Progenitor cell of endocrine pancreas (in vitro differentiated cells): ENCODE results near the gene OR1N1. TPM values are rescaled to one million over a fixed set of nuclear protein-coding genes. Genes with fewer than 3 reads are reported as not detected.
"Not testable (repeated sequence)": the region's sequence is repeated elsewhere in the genome, so short reads cannot be mapped to it uniquely, and the experiment has no call there.

Source experiments
- DNase-seq: peaks from one replicate; pipeline ENCODE4 v3.0.0; 2021; ENCODE audit warnings: low spot score; ENCODE audit not compliant: unreplicated experiment
- H3K27ac Mint-ChIP-seq: 2 replicates; pipeline ENCODE4 v1.8.0; 2021; ENCODE audit warnings: mild to moderate bottlenecking, moderate library complexity, mixed read lengths
- H3K27me3 Mint-ChIP-seq: 2 replicates; pipeline ENCODE4 v1.8.0; 2021; ENCODE audit warnings: mixed read lengths
- H3K36me3 Mint-ChIP-seq: 2 replicates; pipeline ENCODE4 v1.8.0; 2022; ENCODE audit warnings: mixed read lengths; ENCODE audit not compliant: insufficient read depth
- H3K4me1 Mint-ChIP-seq: 2 replicates; pipeline ENCODE4 v1.8.0; 2021; ENCODE audit warnings: low read depth, mixed read lengths
- H3K4me3 Mint-ChIP-seq: 2 replicates; pipeline ENCODE4 v1.8.0; 2021; ENCODE audit warnings: low read depth, mild to moderate bottlenecking, moderate library complexity, mixed read lengths
- H3K9me3 Mint-ChIP-seq: 2 replicates; pipeline ENCODE4 v1.8.0; 2021; ENCODE audit warnings: low read depth, mixed read lengths
- total RNA-seq: library from RNA; stranded (reverse); gene quantifications from 2 replicates; pipeline ENCODE4 v1.2.1, GENCODE V29; 2021
- TF ChIP-seq, protein P1 (sequence below): fragments of 200-600 bp; sonication (generic); IDR thresholded peaks from one replicate; pipeline ENCODE4 v1.5.0; 2021; ENCODE audit warnings: antibody characterized with exemption, mild to moderate bottlenecking; ENCODE audit not compliant: unreplicated experiment

Gene OR1N1
- total RNA-seq, 1 donor from 2014 or later: not detected

DNA sequence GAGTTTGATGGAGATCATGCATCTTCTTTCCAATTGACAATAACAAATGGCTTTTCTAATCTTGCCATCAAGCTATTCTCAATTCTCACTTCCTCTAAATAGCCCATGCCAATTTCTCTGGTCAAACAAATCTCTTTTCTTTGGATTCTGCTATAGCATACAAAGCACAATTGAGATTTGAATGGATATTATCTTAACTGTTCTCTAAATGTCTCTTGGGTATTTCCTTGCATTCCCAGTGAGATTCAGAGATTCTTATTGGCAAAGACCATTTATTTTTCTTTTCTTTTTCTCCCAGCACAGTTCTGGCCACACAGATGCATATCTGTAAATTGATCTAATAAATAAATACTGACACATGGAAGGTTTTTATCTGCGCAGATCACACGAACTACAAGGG lies 25.7 kb upstream of the OR1N1 start, which contains the start of gene OR1N2:
OR1N2 (plus strand) TSS at position 301 of the 400 bp plus-strand sequence. CDS start 100 bp downstream, outside the sequence.
- Mint-ChIP-seq H3K27ac (peak within 1 kb of the TSS; percentile 26), H3K9me3 (peaks cover 41% of the 10 kb centered on the region), H3K4me3 (no peak within 1 kb of the TSS), H3K27me3 (peaks cover 7% of the 10 kb centered on the region), H3K36me3 (no peaks in the 10 kb centered on the region), H3K4me1 (no peaks in the 10 kb centered on the region)
- TF ChIP-seq, protein P1, sequence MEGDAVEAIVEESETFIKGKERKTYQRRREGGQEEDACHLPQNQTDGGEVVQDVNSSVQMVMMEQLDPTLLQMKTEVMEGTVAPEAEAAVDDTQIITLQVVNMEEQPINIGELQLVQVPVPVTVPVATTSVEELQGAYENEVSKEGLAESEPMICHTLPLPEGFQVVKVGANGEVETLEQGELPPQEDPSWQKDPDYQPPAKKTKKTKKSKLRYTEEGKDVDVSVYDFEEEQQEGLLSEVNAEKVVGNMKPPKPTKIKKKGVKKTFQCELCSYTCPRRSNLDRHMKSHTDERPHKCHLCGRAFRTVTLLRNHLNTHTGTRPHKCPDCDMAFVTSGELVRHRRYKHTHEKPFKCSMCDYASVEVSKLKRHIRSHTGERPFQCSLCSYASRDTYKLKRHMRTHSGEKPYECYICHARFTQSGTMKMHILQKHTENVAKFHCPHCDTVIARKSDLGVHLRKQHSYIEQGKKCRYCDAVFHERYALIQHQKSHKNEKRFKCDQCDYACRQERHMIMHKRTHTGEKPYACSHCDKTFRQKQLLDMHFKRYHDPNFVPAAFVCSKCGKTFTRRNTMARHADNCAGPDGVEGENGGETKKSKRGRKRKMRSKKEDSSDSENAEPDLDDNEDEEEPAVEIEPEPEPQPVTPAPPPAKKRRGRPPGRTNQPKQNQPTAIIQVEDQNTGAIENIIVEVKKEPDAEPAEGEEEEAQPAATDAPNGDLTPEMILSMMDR: no peak
- no peak for DNase-seq

DNA sequence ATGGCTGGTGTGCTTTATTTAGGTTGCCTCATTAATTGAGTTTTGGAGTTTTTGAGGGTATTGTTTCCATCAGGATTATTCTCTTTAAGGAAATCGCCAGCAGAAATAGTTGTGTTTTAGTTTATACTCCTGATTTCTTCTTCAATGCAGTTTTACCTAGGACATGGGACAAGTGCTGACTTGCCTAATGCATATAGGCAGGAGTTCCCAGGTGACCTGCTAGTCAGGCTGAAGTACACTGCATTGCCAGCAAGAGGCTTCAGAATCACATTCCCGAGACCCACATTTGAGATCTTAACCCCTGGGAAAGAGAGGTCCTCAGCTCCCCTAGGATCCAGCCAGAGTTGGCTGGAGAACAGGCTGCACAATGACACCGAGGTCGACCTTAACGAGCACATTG lies 24.3 kb upstream of the OR1N1 start:
- Mint-ChIP-seq H3K27me3 (peaks cover 7% of the 10 kb centered on the region), H3K36me3 (no peaks in the 10 kb centered on the region), H3K4me1 (no peaks in the 10 kb centered on the region), H3K4me3 (no peak overlapping the region), H3K27ac (no peak overlapping the region), H3K9me3 (peaks cover 43% of the 10 kb centered on the region)
- TF ChIP-seq, protein P1: no peak
- no peak for DNase-seq

DNA sequence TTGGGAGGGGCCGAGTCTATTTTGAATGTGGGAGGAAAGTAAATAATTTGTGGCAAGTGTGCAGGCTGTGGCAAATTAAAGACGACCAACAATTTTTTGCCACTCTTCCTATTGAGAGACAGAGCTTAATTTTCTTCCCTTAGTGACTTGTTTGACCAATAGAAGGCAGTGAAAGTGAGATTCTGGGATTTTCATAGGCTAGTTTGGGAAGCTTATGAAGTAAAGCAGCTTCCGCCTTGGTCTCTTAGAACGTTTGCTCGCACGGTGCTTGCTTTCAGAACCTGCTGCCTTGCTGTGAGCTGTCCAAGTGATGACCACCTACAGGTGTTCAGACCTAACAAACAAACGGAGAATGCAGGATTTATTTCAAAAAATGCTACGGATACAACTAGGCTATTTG lies 19.1 kb upstream of the OR1N1 start:
- H3K4me1 Mint-ChIP-seq: no peaks in the 10 kb centered on the region
- no peak overlapping the region for H3K27ac Mint-ChIP-seq
- DNase-seq: no peak
- peaks cover 39% of the 10 kb centered on the region for H3K9me3 Mint-ChIP-seq
- H3K27me3 Mint-ChIP-seq: no peaks in the 10 kb centered on the region
- no peak overlapping the region for H3K4me3 Mint-ChIP-seq
- TF ChIP-seq, protein P1: no peak
- no peaks in the 10 kb centered on the region for H3K36me3 Mint-ChIP-seq

DNA sequence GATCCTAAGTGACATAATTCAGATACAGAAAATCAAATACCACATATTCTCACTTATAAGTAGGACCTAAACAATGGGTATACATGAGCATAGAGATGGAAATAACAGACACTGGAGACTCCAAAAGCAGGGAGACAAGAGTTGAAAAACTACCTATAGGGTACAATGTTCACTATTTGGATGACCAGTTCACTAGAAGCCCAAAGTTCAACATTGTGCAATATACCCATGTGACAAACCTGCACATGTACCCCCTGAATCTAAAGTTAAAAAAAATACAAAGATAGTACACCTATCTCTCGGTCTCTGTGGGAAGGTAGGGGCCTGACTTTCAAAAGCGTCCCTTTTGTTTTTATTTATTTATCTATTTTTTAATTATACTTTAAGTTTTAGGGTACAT lies 11.7 kb upstream of the OR1N1 start:
- no peaks in the 10 kb centered on the region for H3K27me3 Mint-ChIP-seq
- DNase-seq: no peak
- H3K4me1 Mint-ChIP-seq: no peaks in the 10 kb centered on the region
- H3K9me3 Mint-ChIP-seq: peaks cover 41% of the 10 kb centered on the region
- H3K27ac Mint-ChIP-seq: no peak overlapping the region
- H3K36me3 Mint-ChIP-seq: no peaks in the 10 kb centered on the region
- TF ChIP-seq, protein P1: no peak
- no peak overlapping the region for H3K4me3 Mint-ChIP-seq

DNA sequence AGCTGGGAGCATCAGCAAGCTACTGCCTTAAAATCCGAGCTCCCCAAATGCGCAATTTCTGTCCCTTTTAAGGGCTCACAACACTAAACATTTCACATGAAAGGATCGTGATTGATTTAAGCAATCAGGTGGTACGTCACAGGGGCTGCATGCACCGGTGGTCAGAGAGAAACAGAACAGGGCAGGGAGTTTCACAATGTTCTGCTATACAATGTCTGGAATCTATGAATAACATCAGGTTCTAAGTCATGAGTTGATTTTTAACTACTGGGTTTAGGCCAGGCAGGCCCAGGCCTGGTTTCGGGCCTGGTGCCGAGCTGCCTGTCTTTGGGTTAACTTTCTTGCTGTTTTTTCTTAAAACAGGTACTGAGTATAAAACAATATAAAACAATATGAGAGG lies 10.0 kb upstream of the OR1N1 start:
- DNase-seq, H3K27me3 Mint-ChIP-seq, H3K4me1 Mint-ChIP-seq, H3K27ac Mint-ChIP-seq, H3K36me3 Mint-ChIP-seq, H3K4me3 Mint-ChIP-seq: not testable (repeated sequence)
- peaks cover 50% of the 10 kb centered on the region for H3K9me3 Mint-ChIP-seq

DNA sequence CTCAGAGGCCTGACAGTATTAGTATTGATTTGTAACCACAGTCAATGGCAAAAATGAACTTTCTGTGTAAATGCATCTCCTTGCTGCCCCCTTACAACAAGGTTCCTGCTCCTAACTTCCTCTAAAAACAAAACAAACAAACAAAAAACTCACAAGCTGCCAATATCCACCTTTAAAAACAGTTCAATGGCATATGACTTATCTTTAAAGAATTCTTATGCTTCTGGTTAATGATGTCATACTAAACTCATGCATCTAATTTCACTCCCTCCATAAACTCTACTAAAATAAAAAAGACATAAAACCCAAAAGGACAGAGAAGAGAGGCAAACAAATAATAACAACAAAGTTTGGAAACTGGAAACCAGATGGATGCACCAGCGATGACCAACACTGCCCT lies 9.0 kb upstream of the OR1N1 start:
- TF ChIP-seq, protein P1: no peak
- Mint-ChIP-seq H3K27ac (no peak overlapping the region), H3K27me3 (no peaks in the 10 kb centered on the region), H3K36me3 (no peaks in the 10 kb centered on the region), H3K4me1 (peaks cover 1% of the 10 kb centered on the region), H3K9me3 (peaks cover 52% of the 10 kb centered on the region), H3K4me3 (no peak overlapping the region)
- no peak for DNase-seq

DNA sequence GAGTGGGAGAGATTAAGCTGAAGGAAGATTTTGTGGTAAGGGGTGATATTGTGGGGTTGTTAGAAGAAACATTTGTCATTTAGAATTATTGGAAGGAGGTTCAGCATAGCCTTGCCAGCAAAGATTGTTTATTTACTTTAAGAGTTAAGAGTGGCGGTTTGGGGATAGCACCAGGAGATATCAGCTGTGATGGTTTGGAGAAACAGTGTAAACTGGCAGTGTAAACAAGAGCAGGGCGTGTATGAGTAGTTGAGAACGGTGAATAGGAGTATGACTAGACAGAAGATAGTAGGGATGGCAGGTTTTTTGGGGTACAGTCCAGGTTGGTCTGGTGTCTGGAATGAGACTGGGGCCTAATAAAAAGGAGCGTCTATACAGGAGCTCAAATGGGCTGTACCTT lies 4.1 kb upstream of the OR1N1 start:
- peaks cover 54% of the 10 kb centered on the region for H3K9me3 Mint-ChIP-seq
- H3K36me3 Mint-ChIP-seq, H3K27ac Mint-ChIP-seq, DNase-seq, H3K27me3 Mint-ChIP-seq, H3K4me1 Mint-ChIP-seq, H3K4me3 Mint-ChIP-seq: not testable (repeated sequence)
